Right ventricle myocardium inferior (tissue), 1 donor: ENCODE measurements around the gene PLXNC1. TPM values are rescaled to one million over a fixed set of nuclear protein-coding genes. Genes with fewer than 3 reads are reported as not detected.

Experiments used
- ATAC-seq: fragments of 200-7000 bp; cut with Tn5 transposase; one replicate; pipeline ENCODE4 v1.9.1; 2020; ENCODE audit warnings: mild to moderate bottlenecking, moderate library complexity
- DNase-seq: peaks from one replicate; pipeline ENCODE4 v3.0.0; 2021; ENCODE audit errors: missing footprints
- intact Hi-C: fragments of 100-400 bp; cut with DNase I; formaldehyde crosslinking; loops from one replicate; pipeline ENCODE4 v1.11.0; 2022
- total RNA-seq: library from RNA; stranded (reverse); fragmentation: NEBNext Ultra II Directional; extraction: Animal tissue kit (Norgen Biotek cat#: 25700); gene quantifications from one replicate; pipeline ENCODE4 v1.2.1, GENCODE V29; 2021
- donor health status: DM: no; HTN: yes; CAD: no; lungs with severe emphysema.

Gene PLXNC1
- total RNA-seq, 1 donor from 2014 or later: 3.0 TPM

- intact Hi-C loops: no loop called here
- no peak for ATAC-seq
- DNase-seq: no peak
These were observed 192.2 kb downstream of the PLXNC1 start for GRCh38 chr12:94340573-94340972.

GRCh38 chr12:94353130-94353529 lies 204.8 kb downstream of the PLXNC1 start:
- intact Hi-C loops: no loop called here
- no peak for ATAC-seq
- DNase-seq: no peak
